ENCODE measurements around the gene SLITRK4. TPM values are rescaled to one million over a fixed set of nuclear protein-coding genes. Genes with fewer than 3 reads are reported as not detected.

Gene SLITRK4
- under 0.01 and 0.99 TPM in 2 replicates for total RNA-seq
- polyA plus RNA-seq: 0.01 TPM in 2 replicates
- polyA plus RNA-seq (2012): 0.01 TPM in 1 of 2 replicates, not detected in the other
- polyA minus RNA-seq (ENCODE audit: low replicate concordance): not detected in 2 replicates

GRCh38 chrX:143635915-143636314 lies at the start of gene SLITRK4:
TSS of gene SLITRK4 (minus strand) at chrX:143636101. CDS start at chrX:143631108, 4,993 bp downstream.
- Histone ChIP-seq H4K20me1 (ENCODE audit: control insufficient read depth, extremely low read depth, insufficient read depth, low read length) (no peaks in the 10 kb centered on the region), H2AFZ (ENCODE audit: low read length) (no peak within 1 kb of the TSS), H3K9me3 (ENCODE audit: control insufficient read depth, insufficient read depth, low read depth, low read length) (no peaks in the 10 kb centered on the region), H3K9ac (ENCODE audit: insufficient read depth, low read length) (no peak within 1 kb of the TSS), H3K79me2 (ENCODE audit: control insufficient read depth, insufficient read depth, low read length) (no peaks in the 10 kb centered on the region), H3K4me1 (ENCODE audit: control insufficient read depth, extremely low read depth, insufficient read depth, low read length) (no peaks in the 10 kb centered on the region), H3K27ac (ENCODE audit: insufficient read depth, low read length) (no peak within 1 kb of the TSS), H3K27me3 (ENCODE audit: control insufficient read depth, insufficient read depth, low read length) (no peaks in the 10 kb centered on the region), H3K4me3 (replicated peaks in 1 of 4; ENCODE audit: control extremely low read depth in 1 of 4, insufficient read depth in 1 of 4, low read depth in 3 of 4, low read length in 4 of 4) (peak within 1 kb of the TSS in 1 of 4 experiments; percentile 39), H3K36me3 (ENCODE audit: control insufficient read depth, insufficient read depth, low read length) (no peaks in the 10 kb centered on the region), H3K4me2 (ENCODE audit: extremely low read depth, insufficient read depth, low read length) (no peak within 1 kb of the TSS)
- DNase-seq (ENCODE audit: low read depth in 2 of 2): peak in 1 of 2 donors; percentile 17
- TF ChIP-seq CTCF (conservative IDR thresholded peaks at IDR 0.05 in 1 of 2, IDR thresholded peaks at IDR 0.05 in 1 of 2; ENCODE audit: low read depth in 1 of 2, low read length in 2 of 2): no peak
- TF ChIP-seq EZH2 (IDR thresholded peaks at IDR 0.05; ENCODE audit: low read length, missing control alignments): no peak

GRCh38 chrX:143683486-143683885 lies 47.6 kb upstream of the SLITRK4 start:
- H3K9me3 ChIP-seq (ENCODE audit: control insufficient read depth, insufficient read depth, low read depth, low read length): no peaks in the 10 kb centered on the region
- no peak for TF ChIP-seq EZH2 (IDR thresholded peaks at IDR 0.05; ENCODE audit: low read length, missing control alignments)
- no peak for TF ChIP-seq CTCF (conservative IDR thresholded peaks at IDR 0.05 in 1 of 2, IDR thresholded peaks at IDR 0.05 in 1 of 2; ENCODE audit: low read depth in 1 of 2, low read length in 2 of 2)
- no peak overlapping the region for H3K27ac ChIP-seq (ENCODE audit: insufficient read depth, low read length)
- H3K4me1 ChIP-seq (ENCODE audit: control insufficient read depth, extremely low read depth, insufficient read depth, low read length): no peaks in the 10 kb centered on the region
- H3K27me3 ChIP-seq (ENCODE audit: control insufficient read depth, insufficient read depth, low read length): no peaks in the 10 kb centered on the region
- no peak for DNase-seq (ENCODE audit: low read depth in 2 of 2)
- no peak overlapping the region for H3K4me3 ChIP-seq (replicated peaks in 1 of 4; ENCODE audit: control extremely low read depth in 1 of 4, insufficient read depth in 1 of 4, low read depth in 3 of 4, low read length in 4 of 4)
- no peak overlapping the region for H3K4me2 ChIP-seq (ENCODE audit: extremely low read depth, insufficient read depth, low read length)
- H3K79me2 ChIP-seq (ENCODE audit: control insufficient read depth, insufficient read depth, low read length): no peaks in the 10 kb centered on the region
- no peaks in the 10 kb centered on the region for H3K36me3 ChIP-seq (ENCODE audit: control insufficient read depth, insufficient read depth, low read length)
- no peaks in the 10 kb centered on the region for H4K20me1 ChIP-seq (ENCODE audit: control insufficient read depth, extremely low read depth, insufficient read depth, low read length)
- no peak overlapping the region for H3K9ac ChIP-seq (ENCODE audit: insufficient read depth, low read length)
- no peak overlapping the region for H2AFZ ChIP-seq (ENCODE audit: low read length)

- Histone ChIP-seq H3K4me1 (ENCODE audit: control insufficient read depth, extremely low read depth, insufficient read depth, low read length) (no peaks in the 10 kb centered on the region), H3K36me3 (ENCODE audit: control insufficient read depth, insufficient read depth, low read length) (no peaks in the 10 kb centered on the region), H4K20me1 (ENCODE audit: control insufficient read depth, extremely low read depth, insufficient read depth, low read length) (no peaks in the 10 kb centered on the region), H3K9me3 (ENCODE audit: control insufficient read depth, insufficient read depth, low read depth, low read length) (no peaks in the 10 kb centered on the region), H3K4me2 (ENCODE audit: extremely low read depth, insufficient read depth, low read length) (no peak overlapping the region), H3K79me2 (ENCODE audit: control insufficient read depth, insufficient read depth, low read length) (no peaks in the 10 kb centered on the region), H3K9ac (ENCODE audit: insufficient read depth, low read length) (no peak overlapping the region), H2AFZ (ENCODE audit: low read length) (no peak overlapping the region), H3K27me3 (ENCODE audit: control insufficient read depth, insufficient read depth, low read length) (no peaks in the 10 kb centered on the region), H3K4me3 (replicated peaks in 1 of 4; ENCODE audit: control extremely low read depth in 1 of 4, insufficient read depth in 1 of 4, low read depth in 3 of 4, low read length in 4 of 4) (no peak overlapping the region), H3K27ac (ENCODE audit: insufficient read depth, low read length) (no peak overlapping the region)
- no peak for DNase-seq (ENCODE audit: low read depth in 2 of 2)
- TF ChIP-seq CTCF (conservative IDR thresholded peaks at IDR 0.05 in 1 of 2, IDR thresholded peaks at IDR 0.05 in 1 of 2; ENCODE audit: low read depth in 1 of 2, low read length in 2 of 2) (no peak), EZH2 (IDR thresholded peaks at IDR 0.05; ENCODE audit: low read length, missing control alignments) (no peak)
Measured at GRCh38 chrX:143674926-143675325, 39.0 kb upstream of the SLITRK4 start.
